PFSK-1 (cell line): Measurements from ENCODE around the gene RGS19.

ENCODE experiments used
- FOXP2 ChIP-seq: optimal IDR thresholded peaks from 2 replicates; pipeline ENCODE3; 2011; ENCODE audit warnings: borderline replicate concordance, control low read depth, inconsistent platforms; ENCODE audit not compliant: insufficient read depth; ENCODE audit errors: extremely low read length, extremely low read depth
- POLR2AphosphoS5 ChIP-seq: IDR thresholded peaks from 2 replicates; pipeline ENCODE4 v1.6.1; 2012; ENCODE audit warnings: low read depth, mild to moderate bottlenecking, control low read depth, low read length, moderate library complexity
- REST ChIP-seq, 2 experiments: IDR thresholded peaks; 2 replicates each; pipeline versions ENCODE4 v1.6.1 to v1.8.0; 2011 to 2012; ENCODE audit warnings: low read depth in 2 of 2, low read length in 2 of 2, control low read depth in 1 of 2, inconsistent platforms in 1 of 2, mild to moderate bottlenecking in 1 of 2, moderate library complexity in 1 of 2; ENCODE audit not compliant: insufficient read depth in 1 of 2
- SIN3A ChIP-seq: IDR thresholded peaks from 2 replicates; pipeline ENCODE4 v1.6.1; 2012; ENCODE audit warnings: mild to moderate bottlenecking, low read length, moderate library complexity, borderline replicate concordance; ENCODE audit not compliant: insufficient read depth
- TAF1 ChIP-seq: IDR thresholded peaks from 2 replicates; pipeline ENCODE4 v1.6.1; 2012; ENCODE audit warnings: low read length, control low read depth, borderline replicate concordance; ENCODE audit not compliant: insufficient read depth

RGS19 gene

GRCh38 chr20:64092258-64093012 lies 13.1 kb upstream of the RGS19 start:
- TF ChIP-seq REST (IDR thresholded peaks at IDR 0.05; ENCODE audit: insufficient read depth in 1 of 2, low read depth in 2 of 2, low read length in 2 of 2) (no peak), TAF1 (no peak), FOXP2 (no peak), POLR2AphosphoS5 (no peak)

GRCh38 chr20:64091770-64092169 lies 12.5 kb upstream of the RGS19 start:
- TF ChIP-seq FOXP2 = no peak
- TF ChIP-seq POLR2AphosphoS5 = no peak
- TF ChIP-seq REST (IDR thresholded peaks at IDR 0.05; ENCODE audit: insufficient read depth in 1 of 2, low read depth in 2 of 2, low read length in 2 of 2) = no peak
- no peak for TF ChIP-seq SIN3A
- no peak for TF ChIP-seq TAF1

GRCh38 chr20:64091340-64091739 lies 12.0 kb upstream of the RGS19 start:
- TF ChIP-seq TAF1 = no peak
- TF ChIP-seq REST (IDR thresholded peaks at IDR 0.05; ENCODE audit: insufficient read depth in 1 of 2, low read depth in 2 of 2, low read length in 2 of 2) = no peak
- no peak for TF ChIP-seq POLR2AphosphoS5
- no peak for TF ChIP-seq FOXP2
- TF ChIP-seq SIN3A = no peak

- no peak for TF ChIP-seq REST (IDR thresholded peaks at IDR 0.05; ENCODE audit: insufficient read depth in 1 of 2, low read depth in 2 of 2, low read length in 2 of 2)
- no peak for TF ChIP-seq TAF1
- TF ChIP-seq SIN3A = no peak
- no peak for TF ChIP-seq FOXP2
- TF ChIP-seq POLR2AphosphoS5 = no peak
Measured at GRCh38 chr20:64090165-64090564, 10.8 kb upstream of the RGS19 start.

- TF ChIP-seq FOXP2 (no peak), SIN3A (no peak), TAF1 (no peak), REST (IDR thresholded peaks at IDR 0.05; ENCODE audit: insufficient read depth in 1 of 2, low read depth in 2 of 2, low read length in 2 of 2) (no peak), POLR2AphosphoS5 (no peak)
Measured at GRCh38 chr20:64086801-64087200, 7.5 kb upstream of the RGS19 start.
